Measurements from ENCODE around the gene SMPD3. TPM values are rescaled to one million over a fixed set of nuclear protein-coding genes. Genes with fewer than 3 reads are reported as not detected.

The SMPD3 gene
- total RNA-seq, 1 experiment from 2014 or later: 1.4 TPM

DNA sequence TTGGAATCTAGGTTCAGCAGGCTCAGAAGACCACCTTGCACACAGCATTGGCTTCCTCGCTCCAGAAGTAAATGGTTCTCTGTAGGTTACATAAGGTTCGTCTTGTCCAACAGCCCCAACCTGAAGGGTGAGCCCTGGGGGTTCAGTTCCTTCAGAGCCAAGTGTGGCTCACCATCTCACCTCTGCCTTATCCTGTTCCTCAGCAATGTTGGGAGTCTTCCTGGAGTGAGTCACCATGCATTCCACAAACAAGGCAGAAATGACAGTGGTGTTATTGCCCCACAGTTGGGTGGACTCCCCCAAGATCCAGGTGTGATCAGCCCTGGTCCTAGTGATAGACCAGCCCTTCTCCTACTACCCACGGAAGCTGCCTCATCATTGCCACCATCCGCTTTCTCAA lies 26.8 kb upstream of the SMPD3 start:
- no peak overlapping the region for H3K4me3 Mint-ChIP-seq
- H3K9me3 Mint-ChIP-seq: peaks cover 18% of the 10 kb centered on the region
- ATAC-seq (no peak), DNase-seq (ENCODE audit: low spot score) (no peak)
- H3K27me3 Mint-ChIP-seq (ENCODE audit: low read depth): peaks cover 4% of the 10 kb centered on the region; the same call in 1 of the 2 replicates
- ChIA-PET POLR2A (no interaction called here), CTCF (no interaction called here)
- H3K4me1 Mint-ChIP-seq: peaks cover 18% of the 10 kb centered on the region
- TF ChIP-seq ZNF263 (CRISPR knock-in tag; IDR thresholded peaks at IDR 0.05; ENCODE audit: low read depth) (no peak), CREM (CRISPR knock-in tag; IDR thresholded peaks at IDR 0.05) (no peak), IRF2 (CRISPR knock-in tag; IDR thresholded peaks at IDR 0.05; ENCODE audit: borderline replicate concordance, low read depth) (no peak), SOX15 (CRISPR knock-in tag; IDR thresholded peaks at IDR 0.05) (no peak), HMGA2 (CRISPR knock-in tag; IDR thresholded peaks at IDR 0.05) (no peak), FOXP1 (CRISPR knock-in tag; IDR thresholded peaks at IDR 0.05; ENCODE audit: borderline replicate concordance) (no peak), ATF1 (CRISPR knock-in tag; IDR thresholded peaks at IDR 0.05) (no peak), MXD4 (CRISPR knock-in tag; IDR thresholded peaks at IDR 0.05; ENCODE audit: borderline replicate concordance) (no peak), FOXJ3 (CRISPR knock-in tag; IDR thresholded peaks at IDR 0.05; ENCODE audit: borderline replicate concordance) (no peak), ETV6 (CRISPR knock-in tag; IDR thresholded peaks at IDR 0.05) (no peak), SMAD3 (CRISPR knock-in tag; IDR thresholded peaks at IDR 0.05; ENCODE audit: borderline replicate concordance) (no peak)
- TF ChIP-seq, protein P1, sequence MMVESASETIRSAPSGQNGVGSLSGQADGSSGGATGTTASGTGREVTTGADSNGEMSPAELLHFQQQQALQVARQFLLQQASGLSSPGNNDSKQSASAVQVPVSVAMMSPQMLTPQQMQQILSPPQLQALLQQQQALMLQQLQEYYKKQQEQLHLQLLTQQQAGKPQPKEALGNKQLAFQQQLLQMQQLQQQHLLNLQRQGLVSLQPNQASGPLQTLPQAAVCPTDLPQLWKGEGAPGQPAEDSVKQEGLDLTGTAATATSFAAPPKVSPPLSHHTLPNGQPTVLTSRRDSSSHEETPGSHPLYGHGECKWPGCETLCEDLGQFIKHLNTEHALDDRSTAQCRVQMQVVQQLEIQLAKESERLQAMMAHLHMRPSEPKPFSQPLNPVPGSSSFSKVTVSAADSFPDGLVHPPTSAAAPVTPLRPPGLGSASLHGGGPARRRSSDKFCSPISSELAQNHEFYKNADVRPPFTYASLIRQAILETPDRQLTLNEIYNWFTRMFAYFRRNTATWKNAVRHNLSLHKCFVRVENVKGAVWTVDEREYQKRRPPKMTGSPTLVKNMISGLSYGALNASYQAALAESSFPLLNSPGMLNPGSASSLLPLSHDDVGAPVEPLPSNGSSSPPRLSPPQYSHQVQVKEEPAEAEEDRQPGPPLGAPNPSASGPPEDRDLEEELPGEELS (CRISPR knock-in tag; IDR thresholded peaks at IDR 0.05): no peak
- TF ChIP-seq, protein P2, sequence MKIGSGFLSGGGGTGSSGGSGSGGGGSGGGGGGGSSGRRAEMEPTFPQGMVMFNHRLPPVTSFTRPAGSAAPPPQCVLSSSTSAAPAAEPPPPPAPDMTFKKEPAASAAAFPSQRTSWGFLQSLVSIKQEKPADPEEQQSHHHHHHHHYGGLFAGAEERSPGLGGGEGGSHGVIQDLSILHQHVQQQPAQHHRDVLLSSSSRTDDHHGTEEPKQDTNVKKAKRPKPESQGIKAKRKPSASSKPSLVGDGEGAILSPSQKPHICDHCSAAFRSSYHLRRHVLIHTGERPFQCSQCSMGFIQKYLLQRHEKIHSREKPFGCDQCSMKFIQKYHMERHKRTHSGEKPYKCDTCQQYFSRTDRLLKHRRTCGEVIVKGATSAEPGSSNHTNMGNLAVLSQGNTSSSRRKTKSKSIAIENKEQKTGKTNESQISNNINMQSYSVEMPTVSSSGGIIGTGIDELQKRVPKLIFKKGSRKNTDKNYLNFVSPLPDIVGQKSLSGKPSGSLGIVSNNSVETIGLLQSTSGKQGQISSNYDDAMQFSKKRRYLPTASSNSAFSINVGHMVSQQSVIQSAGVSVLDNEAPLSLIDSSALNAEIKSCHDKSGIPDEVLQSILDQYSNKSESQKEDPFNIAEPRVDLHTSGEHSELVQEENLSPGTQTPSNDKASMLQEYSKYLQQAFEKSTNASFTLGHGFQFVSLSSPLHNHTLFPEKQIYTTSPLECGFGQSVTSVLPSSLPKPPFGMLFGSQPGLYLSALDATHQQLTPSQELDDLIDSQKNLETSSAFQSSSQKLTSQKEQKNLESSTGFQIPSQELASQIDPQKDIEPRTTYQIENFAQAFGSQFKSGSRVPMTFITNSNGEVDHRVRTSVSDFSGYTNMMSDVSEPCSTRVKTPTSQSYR (CRISPR knock-in tag; IDR thresholded peaks at IDR 0.05): no peak
- TF ChIP-seq, protein P3, sequence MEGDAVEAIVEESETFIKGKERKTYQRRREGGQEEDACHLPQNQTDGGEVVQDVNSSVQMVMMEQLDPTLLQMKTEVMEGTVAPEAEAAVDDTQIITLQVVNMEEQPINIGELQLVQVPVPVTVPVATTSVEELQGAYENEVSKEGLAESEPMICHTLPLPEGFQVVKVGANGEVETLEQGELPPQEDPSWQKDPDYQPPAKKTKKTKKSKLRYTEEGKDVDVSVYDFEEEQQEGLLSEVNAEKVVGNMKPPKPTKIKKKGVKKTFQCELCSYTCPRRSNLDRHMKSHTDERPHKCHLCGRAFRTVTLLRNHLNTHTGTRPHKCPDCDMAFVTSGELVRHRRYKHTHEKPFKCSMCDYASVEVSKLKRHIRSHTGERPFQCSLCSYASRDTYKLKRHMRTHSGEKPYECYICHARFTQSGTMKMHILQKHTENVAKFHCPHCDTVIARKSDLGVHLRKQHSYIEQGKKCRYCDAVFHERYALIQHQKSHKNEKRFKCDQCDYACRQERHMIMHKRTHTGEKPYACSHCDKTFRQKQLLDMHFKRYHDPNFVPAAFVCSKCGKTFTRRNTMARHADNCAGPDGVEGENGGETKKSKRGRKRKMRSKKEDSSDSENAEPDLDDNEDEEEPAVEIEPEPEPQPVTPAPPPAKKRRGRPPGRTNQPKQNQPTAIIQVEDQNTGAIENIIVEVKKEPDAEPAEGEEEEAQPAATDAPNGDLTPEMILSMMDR (IDR thresholded peaks at IDR 0.05): no peak
- TF ChIP-seq, protein P4, sequence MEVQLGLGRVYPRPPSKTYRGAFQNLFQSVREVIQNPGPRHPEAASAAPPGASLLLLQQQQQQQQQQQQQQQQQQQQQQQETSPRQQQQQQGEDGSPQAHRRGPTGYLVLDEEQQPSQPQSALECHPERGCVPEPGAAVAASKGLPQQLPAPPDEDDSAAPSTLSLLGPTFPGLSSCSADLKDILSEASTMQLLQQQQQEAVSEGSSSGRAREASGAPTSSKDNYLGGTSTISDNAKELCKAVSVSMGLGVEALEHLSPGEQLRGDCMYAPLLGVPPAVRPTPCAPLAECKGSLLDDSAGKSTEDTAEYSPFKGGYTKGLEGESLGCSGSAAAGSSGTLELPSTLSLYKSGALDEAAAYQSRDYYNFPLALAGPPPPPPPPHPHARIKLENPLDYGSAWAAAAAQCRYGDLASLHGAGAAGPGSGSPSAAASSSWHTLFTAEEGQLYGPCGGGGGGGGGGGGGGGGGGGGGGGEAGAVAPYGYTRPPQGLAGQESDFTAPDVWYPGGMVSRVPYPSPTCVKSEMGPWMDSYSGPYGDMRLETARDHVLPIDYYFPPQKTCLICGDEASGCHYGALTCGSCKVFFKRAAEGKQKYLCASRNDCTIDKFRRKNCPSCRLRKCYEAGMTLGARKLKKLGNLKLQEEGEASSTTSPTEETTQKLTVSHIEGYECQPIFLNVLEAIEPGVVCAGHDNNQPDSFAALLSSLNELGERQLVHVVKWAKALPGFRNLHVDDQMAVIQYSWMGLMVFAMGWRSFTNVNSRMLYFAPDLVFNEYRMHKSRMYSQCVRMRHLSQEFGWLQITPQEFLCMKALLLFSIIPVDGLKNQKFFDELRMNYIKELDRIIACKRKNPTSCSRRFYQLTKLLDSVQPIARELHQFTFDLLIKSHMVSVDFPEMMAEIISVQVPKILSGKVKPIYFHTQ (CRISPR knock-in tag; IDR thresholded peaks at IDR 0.05): no peak
- TF ChIP-seq, protein P5, sequence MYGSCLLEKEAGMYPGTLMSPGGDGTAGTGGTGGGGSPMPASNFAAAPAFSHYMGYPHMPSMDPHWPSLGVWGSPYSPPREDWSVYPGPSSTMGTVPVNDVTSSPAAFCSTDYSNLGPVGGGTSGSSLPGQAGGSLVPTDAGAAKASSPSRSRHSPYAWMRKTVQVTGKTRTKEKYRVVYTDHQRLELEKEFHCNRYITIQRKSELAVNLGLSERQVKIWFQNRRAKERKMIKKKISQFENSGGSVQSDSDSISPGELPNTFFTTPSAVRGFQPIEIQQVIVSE (CRISPR knock-in tag; IDR thresholded peaks at IDR 0.05; ENCODE audit: borderline replicate concordance): no peak
- TF ChIP-seq, protein P6, sequence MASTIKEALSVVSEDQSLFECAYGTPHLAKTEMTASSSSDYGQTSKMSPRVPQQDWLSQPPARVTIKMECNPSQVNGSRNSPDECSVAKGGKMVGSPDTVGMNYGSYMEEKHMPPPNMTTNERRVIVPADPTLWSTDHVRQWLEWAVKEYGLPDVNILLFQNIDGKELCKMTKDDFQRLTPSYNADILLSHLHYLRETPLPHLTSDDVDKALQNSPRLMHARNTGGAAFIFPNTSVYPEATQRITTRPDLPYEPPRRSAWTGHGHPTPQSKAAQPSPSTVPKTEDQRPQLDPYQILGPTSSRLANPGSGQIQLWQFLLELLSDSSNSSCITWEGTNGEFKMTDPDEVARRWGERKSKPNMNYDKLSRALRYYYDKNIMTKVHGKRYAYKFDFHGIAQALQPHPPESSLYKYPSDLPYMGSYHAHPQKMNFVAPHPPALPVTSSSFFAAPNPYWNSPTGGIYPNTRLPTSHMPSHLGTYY (CRISPR knock-in tag; IDR thresholded peaks at IDR 0.05): no peak
- TF ChIP-seq, protein P7, sequence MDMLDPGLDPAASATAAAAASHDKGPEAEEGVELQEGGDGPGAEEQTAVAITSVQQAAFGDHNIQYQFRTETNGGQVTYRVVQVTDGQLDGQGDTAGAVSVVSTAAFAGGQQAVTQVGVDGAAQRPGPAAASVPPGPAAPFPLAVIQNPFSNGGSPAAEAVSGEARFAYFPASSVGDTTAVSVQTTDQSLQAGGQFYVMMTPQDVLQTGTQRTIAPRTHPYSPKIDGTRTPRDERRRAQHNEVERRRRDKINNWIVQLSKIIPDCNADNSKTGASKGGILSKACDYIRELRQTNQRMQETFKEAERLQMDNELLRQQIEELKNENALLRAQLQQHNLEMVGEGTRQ (CRISPR knock-in tag; IDR thresholded peaks at IDR 0.05): no peak
- no peak overlapping the region for H3K27ac Mint-ChIP-seq
- H3K36me3 Mint-ChIP-seq: peaks cover 9% of the 10 kb centered on the region

Measured in WTC11 (cell line).